ENCODE results near the gene MTCH2. TPM values are rescaled to one million over a fixed set of nuclear protein-coding genes. Genes with fewer than 3 reads are reported as not detected.
"Not testable (repeated sequence)": the region's sequence is repeated elsewhere in the genome, so short reads cannot be mapped to it uniquely, and the experiment has no call there.

MTCH2 gene
- total RNA-seq, 1 donor from 2014 or later = 83.6 TPM

GRCh38 chr11:47688991-47689390, 46.6 kb upstream of the MTCH2 start:
- Histone ChIP-seq H3K27ac (no peak overlapping the region), H4K20me1 (ENCODE audit: low read depth) (no peaks in the 10 kb centered on the region), H3K27me3 (no peaks in the 10 kb centered on the region), H3F3A (ENCODE audit: low read depth) (no peaks in the 10 kb centered on the region), H3K79me2 (ENCODE audit: low read depth) (no peaks in the 10 kb centered on the region), H3K4me2 (no peak overlapping the region), H3K4me3 (no peak overlapping the region), H3K4me1 (no peaks in the 10 kb centered on the region), H3K9ac (no peak overlapping the region), H2AFZ (replicated peaks) (no peak overlapping the region), H3K9me3 (ENCODE audit: low read depth) (no peaks in the 10 kb centered on the region), H3K36me3 (no peaks in the 10 kb centered on the region)
- H3K27ac Mint-ChIP-seq = no peak overlapping the region
- TF ChIP-seq EZH2phosphoT487 (IDR thresholded peaks at IDR 0.05) = no peak
- TF ChIP-seq, protein P1, sequence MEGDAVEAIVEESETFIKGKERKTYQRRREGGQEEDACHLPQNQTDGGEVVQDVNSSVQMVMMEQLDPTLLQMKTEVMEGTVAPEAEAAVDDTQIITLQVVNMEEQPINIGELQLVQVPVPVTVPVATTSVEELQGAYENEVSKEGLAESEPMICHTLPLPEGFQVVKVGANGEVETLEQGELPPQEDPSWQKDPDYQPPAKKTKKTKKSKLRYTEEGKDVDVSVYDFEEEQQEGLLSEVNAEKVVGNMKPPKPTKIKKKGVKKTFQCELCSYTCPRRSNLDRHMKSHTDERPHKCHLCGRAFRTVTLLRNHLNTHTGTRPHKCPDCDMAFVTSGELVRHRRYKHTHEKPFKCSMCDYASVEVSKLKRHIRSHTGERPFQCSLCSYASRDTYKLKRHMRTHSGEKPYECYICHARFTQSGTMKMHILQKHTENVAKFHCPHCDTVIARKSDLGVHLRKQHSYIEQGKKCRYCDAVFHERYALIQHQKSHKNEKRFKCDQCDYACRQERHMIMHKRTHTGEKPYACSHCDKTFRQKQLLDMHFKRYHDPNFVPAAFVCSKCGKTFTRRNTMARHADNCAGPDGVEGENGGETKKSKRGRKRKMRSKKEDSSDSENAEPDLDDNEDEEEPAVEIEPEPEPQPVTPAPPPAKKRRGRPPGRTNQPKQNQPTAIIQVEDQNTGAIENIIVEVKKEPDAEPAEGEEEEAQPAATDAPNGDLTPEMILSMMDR (IDR thresholded peaks at IDR 0.05) = no peak
- TF ChIP-seq EZH2 (IDR thresholded peaks at IDR 0.05) = no peak
- no peaks in the 10 kb centered on the region for H3K4me1 Mint-ChIP-seq
- peaks cover 9% of the 10 kb centered on the region for H3K27me3 Mint-ChIP-seq (ENCODE audit: insufficient read depth, low read depth)
- no peaks in the 10 kb centered on the region for H3K36me3 Mint-ChIP-seq
- H3K4me3 Mint-ChIP-seq = no peak overlapping the region
- no peak for DNase-seq (ENCODE audit: low spot score)
- H3K9me3 Mint-ChIP-seq = peaks cover 2% of the 10 kb centered on the region

DNA sequence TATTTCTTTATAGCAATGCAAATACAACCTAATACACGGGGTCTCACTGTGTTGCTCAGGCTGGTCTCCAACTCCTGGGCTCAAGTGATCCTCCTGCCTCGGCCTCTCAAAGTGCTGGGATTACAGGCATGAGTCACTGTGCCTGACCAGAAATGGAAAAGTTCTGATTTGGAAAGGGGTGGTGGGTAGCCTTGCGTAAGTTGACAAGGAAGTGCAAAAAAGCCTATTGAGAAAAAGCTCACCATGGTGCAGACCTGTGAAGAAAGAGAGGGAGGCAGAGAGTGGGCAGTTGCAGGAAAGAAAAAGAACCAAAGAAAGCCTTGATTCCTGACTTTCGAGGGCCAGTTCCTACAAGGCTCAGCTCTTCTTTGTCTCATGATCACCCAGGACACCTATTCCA, 45.8 kb upstream of the MTCH2 start:
- peaks cover 2% of the 10 kb centered on the region for H3K9me3 Mint-ChIP-seq
- no peaks in the 10 kb centered on the region for H3F3A ChIP-seq (ENCODE audit: low read depth)
- H3K4me1 ChIP-seq = no peaks in the 10 kb centered on the region
- no peaks in the 10 kb centered on the region for H3K79me2 ChIP-seq (ENCODE audit: low read depth)
- H4K20me1 ChIP-seq (ENCODE audit: low read depth) = no peaks in the 10 kb centered on the region
- H3K27ac ChIP-seq = no peak overlapping the region
- H3K4me1 Mint-ChIP-seq = no peaks in the 10 kb centered on the region
- H3K36me3 Mint-ChIP-seq = no peaks in the 10 kb centered on the region
- no peak overlapping the region for H3K4me3 Mint-ChIP-seq
- no peak overlapping the region for H3K4me2 ChIP-seq
- no peak overlapping the region for H2AFZ ChIP-seq (replicated peaks)
- no peak for TF ChIP-seq EZH2phosphoT487 (IDR thresholded peaks at IDR 0.05)
- no peak for TF ChIP-seq EZH2 (IDR thresholded peaks at IDR 0.05)
- no peaks in the 10 kb centered on the region for H3K27me3 ChIP-seq
- no peak overlapping the region for H3K9ac ChIP-seq
- no peak overlapping the region for H3K27ac Mint-ChIP-seq
- H3K9me3 ChIP-seq (ENCODE audit: low read depth) = no peaks in the 10 kb centered on the region
- H3K27me3 Mint-ChIP-seq (ENCODE audit: insufficient read depth, low read depth) = peaks cover 6% of the 10 kb centered on the region
- DNase-seq (ENCODE audit: low spot score) = no peak
- H3K4me3 ChIP-seq = no peak overlapping the region
- H3K36me3 ChIP-seq = no peaks in the 10 kb centered on the region

DNA sequence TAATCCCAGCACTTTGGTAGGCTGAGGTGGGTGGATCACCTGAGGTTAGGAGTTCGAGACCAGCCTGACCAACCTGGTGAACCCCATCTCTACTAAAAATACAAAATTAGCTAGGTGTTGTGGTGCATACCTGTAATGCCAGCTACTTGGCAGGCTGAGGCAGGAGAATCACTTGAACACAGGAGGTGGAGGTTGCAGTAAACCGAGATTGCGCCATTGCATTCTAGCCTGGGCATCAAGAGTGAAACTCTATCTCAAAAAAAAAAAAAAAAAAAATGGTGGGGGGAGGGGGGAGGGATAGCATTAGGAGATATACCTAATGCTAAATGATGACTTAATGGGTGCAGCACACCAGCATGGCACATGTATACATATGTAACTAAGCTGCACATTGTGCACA, 44.3 kb upstream of the MTCH2 start:
- H3K27me3 Mint-ChIP-seq (ENCODE audit: insufficient read depth, low read depth); H3K4me3 ChIP-seq; H3K4me3 Mint-ChIP-seq; H3K79me2 ChIP-seq (ENCODE audit: low read depth); H4K20me1 ChIP-seq (ENCODE audit: low read depth); H3K9me3 Mint-ChIP-seq; H3K9ac ChIP-seq; H3K4me1 Mint-ChIP-seq; H3F3A ChIP-seq (ENCODE audit: low read depth); H3K4me2 ChIP-seq; DNase-seq (ENCODE audit: low spot score); H3K36me3 Mint-ChIP-seq; H3K27ac ChIP-seq; H3K27ac Mint-ChIP-seq; H2AFZ ChIP-seq (replicated peaks); H3K36me3 ChIP-seq; H3K4me1 ChIP-seq; H3K27me3 ChIP-seq; H3K9me3 ChIP-seq (ENCODE audit: low read depth): not testable (repeated sequence)

DNA sequence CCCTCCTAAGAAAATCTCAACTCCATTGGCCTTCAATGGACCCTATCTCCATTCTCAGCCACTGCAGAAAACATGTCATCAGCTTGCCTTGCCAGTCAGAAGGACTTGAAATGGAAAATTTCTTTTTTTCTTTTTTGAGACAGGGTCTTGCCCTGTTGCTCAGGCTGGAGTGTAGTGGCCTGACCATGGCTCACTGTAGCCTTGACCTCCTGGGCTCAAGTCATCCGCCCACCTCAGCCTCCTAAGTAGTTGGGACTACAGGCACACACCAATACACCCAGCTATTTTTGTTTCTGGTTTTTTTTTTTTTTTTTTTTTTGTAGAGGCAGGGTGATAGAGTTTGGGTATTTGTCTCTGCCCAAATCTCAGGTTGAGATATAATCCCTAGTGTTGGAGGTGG, 43.8 kb upstream of the MTCH2 start:
- TF ChIP-seq EZH2 (IDR thresholded peaks at IDR 0.05) = no peak
- TF ChIP-seq, protein P1 (IDR thresholded peaks at IDR 0.05) = no peak
- TF ChIP-seq EZH2phosphoT487 (IDR thresholded peaks at IDR 0.05) = no peak
- Histone ChIP-seq H3K4me2 (no peak overlapping the region), H3K4me3 (no peak overlapping the region), H3K4me1 (no peaks in the 10 kb centered on the region), H3K27me3 (no peaks in the 10 kb centered on the region), H3F3A (ENCODE audit: low read depth) (no peaks in the 10 kb centered on the region), H3K36me3 (no peaks in the 10 kb centered on the region), H3K79me2 (ENCODE audit: low read depth) (no peaks in the 10 kb centered on the region), H3K9me3 (ENCODE audit: low read depth) (no peaks in the 10 kb centered on the region), H2AFZ (replicated peaks) (no peak overlapping the region), H3K9ac (no peak overlapping the region), H3K27ac (no peak overlapping the region), H4K20me1 (ENCODE audit: low read depth) (no peaks in the 10 kb centered on the region)
- no peaks in the 10 kb centered on the region for H3K36me3 Mint-ChIP-seq
- no peak overlapping the region for H3K4me3 Mint-ChIP-seq
- no peaks in the 10 kb centered on the region for H3K4me1 Mint-ChIP-seq
- no peak for DNase-seq (ENCODE audit: low spot score)
- H3K9me3 Mint-ChIP-seq = peaks cover 2% of the 10 kb centered on the region
- H3K27ac Mint-ChIP-seq = no peak overlapping the region
- H3K27me3 Mint-ChIP-seq (ENCODE audit: insufficient read depth, low read depth) = peaks cover 2% of the 10 kb centered on the region

Data from neural progenitor cell (in vitro differentiated cells).